ENCODE data around the gene TBC1D10A.
"Not testable (repeated sequence)": the region's sequence is repeated elsewhere in the genome, so short reads cannot be mapped to it uniquely, and the experiment has no call there.

The TBC1D10A gene

DNA sequence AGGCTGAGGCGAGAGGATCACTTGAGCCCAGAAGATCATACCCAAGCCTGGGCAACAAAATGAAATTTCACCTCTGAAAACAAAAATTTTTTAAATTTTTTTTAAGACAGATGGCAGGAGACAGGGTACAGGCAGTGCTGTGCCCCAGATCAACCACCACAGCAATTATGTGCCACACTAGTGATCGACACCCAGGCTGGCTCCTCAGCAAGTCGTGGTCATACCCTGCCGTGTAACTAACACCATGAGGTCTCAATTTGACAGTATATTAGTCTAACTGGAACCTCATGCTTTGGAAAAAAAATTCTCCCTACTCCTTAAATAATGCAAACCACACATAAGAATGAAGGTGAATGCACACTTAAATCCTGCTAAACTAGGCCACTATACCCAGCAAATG is 21.7 kb upstream of the TBC1D10A start:
- H3K27me3 ChIP-seq (replicated peaks; ENCODE audit: control insufficient read depth, insufficient read depth, low read length, poor library complexity, severe bottlenecking): no peaks in the 10 kb centered on the region
- peak overlapping the region; percentile 13 for H3K27ac ChIP-seq (ENCODE audit: insufficient read depth, low read length, poor library complexity, severe bottlenecking)
- H3K36me3 ChIP-seq (ENCODE audit: control insufficient read depth, insufficient read depth, low read length): peaks cover 91% of the 10 kb centered on the region
- DNase-seq: no peak
- no peaks in the 10 kb centered on the region for H3K9me3 ChIP-seq (ENCODE audit: control insufficient read depth, low read length)
- peaks cover 8% of the 10 kb centered on the region for H3K4me1 ChIP-seq (ENCODE audit: control insufficient read depth, insufficient read depth, low read length, poor library complexity, severe bottlenecking)
- no peak overlapping the region for H3K4me3 ChIP-seq (ENCODE audit: insufficient read depth, low read depth, low read length, poor library complexity, severe bottlenecking)

DNA sequence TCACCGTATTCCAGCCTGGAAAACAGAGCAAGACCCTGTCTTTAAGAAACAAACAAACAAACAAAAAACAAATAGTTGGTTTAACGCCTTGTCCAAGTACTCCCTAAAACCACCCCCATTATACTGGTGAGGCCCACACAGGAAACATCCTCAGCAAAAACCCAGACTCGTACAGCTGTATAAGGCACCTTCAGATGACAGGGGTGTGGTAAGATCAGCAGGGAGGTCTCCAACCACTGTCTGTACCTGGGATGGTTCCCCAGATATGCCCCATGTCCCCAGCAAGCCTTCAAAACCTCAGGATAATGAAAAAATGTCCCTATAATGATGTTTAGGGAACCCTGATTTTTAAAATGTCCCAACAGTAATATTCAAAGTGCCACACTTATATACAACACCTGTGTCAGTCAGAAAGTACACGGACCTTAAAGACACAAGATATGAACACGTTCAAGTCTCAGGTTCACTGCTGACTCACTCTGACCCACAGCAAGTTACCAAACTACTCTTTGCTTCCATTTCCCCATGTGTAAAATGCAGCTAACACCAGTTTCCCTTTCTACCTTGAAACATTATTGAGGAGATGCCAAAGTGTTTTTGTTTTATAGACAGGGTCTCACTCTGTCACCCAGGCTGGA is 20.6 kb upstream of the TBC1D10A start:
- Histone ChIP-seq H3K27ac (ENCODE audit: insufficient read depth, low read length, poor library complexity, severe bottlenecking) (no peak overlapping the region), H3K4me3 (ENCODE audit: insufficient read depth, low read depth, low read length, poor library complexity, severe bottlenecking) (no peak overlapping the region), H3K27me3 (replicated peaks; ENCODE audit: control insufficient read depth, insufficient read depth, low read length, poor library complexity, severe bottlenecking) (no peaks in the 10 kb centered on the region), H3K9me3 (ENCODE audit: control insufficient read depth, low read length) (no peaks in the 10 kb centered on the region), H3K4me1 (ENCODE audit: control insufficient read depth, insufficient read depth, low read length, poor library complexity, severe bottlenecking) (peaks cover 8% of the 10 kb centered on the region), H3K36me3 (ENCODE audit: control insufficient read depth, insufficient read depth, low read length) (peaks cover 93% of the 10 kb centered on the region)
- DNase-seq: no peak

- Histone ChIP-seq H3K27ac (ENCODE audit: insufficient read depth, low read length, poor library complexity, severe bottlenecking) (peak overlapping the region; percentile 34), H3K4me1 (ENCODE audit: control insufficient read depth, insufficient read depth, low read length, poor library complexity, severe bottlenecking) (peaks cover 4% of the 10 kb centered on the region), H3K9me3 (ENCODE audit: control insufficient read depth, low read length) (no peaks in the 10 kb centered on the region), H3K27me3 (replicated peaks; ENCODE audit: control insufficient read depth, insufficient read depth, low read length, poor library complexity, severe bottlenecking) (no peaks in the 10 kb centered on the region), H3K4me3 (ENCODE audit: insufficient read depth, low read depth, low read length, poor library complexity, severe bottlenecking) (no peak overlapping the region), H3K36me3 (ENCODE audit: control insufficient read depth, insufficient read depth, low read length) (peaks cover 96% of the 10 kb centered on the region)
- DNase-seq: no peak
Measured at GRCh38 chr22:30344447-30345200, 17.9 kb upstream of the TBC1D10A start.

- no peaks in the 10 kb centered on the region for H3K27me3 ChIP-seq (replicated peaks; ENCODE audit: control insufficient read depth, insufficient read depth, low read length, poor library complexity, severe bottlenecking)
- H3K27ac ChIP-seq (ENCODE audit: insufficient read depth, low read length, poor library complexity, severe bottlenecking): no peak overlapping the region
- H3K4me3 ChIP-seq (ENCODE audit: insufficient read depth, low read depth, low read length, poor library complexity, severe bottlenecking): no peak overlapping the region
- no peak for DNase-seq
- peaks cover 99% of the 10 kb centered on the region for H3K36me3 ChIP-seq (ENCODE audit: control insufficient read depth, insufficient read depth, low read length)
- no peaks in the 10 kb centered on the region for H3K4me1 ChIP-seq (ENCODE audit: control insufficient read depth, insufficient read depth, low read length, poor library complexity, severe bottlenecking)
- no peaks in the 10 kb centered on the region for H3K9me3 ChIP-seq (ENCODE audit: control insufficient read depth, low read length)
Measured at GRCh38 chr22:30340911-30341685, 14.4 kb upstream of the TBC1D10A start.

- Histone ChIP-seq H3K4me1 (ENCODE audit: control insufficient read depth, insufficient read depth, low read length, poor library complexity, severe bottlenecking) (no peaks in the 10 kb centered on the region), H3K27me3 (replicated peaks; ENCODE audit: control insufficient read depth, insufficient read depth, low read length, poor library complexity, severe bottlenecking) (no peaks in the 10 kb centered on the region), H3K27ac (ENCODE audit: insufficient read depth, low read length, poor library complexity, severe bottlenecking) (no peak overlapping the region), H3K4me3 (ENCODE audit: insufficient read depth, low read depth, low read length, poor library complexity, severe bottlenecking) (no peak overlapping the region), H3K9me3 (ENCODE audit: control insufficient read depth, low read length) (no peaks in the 10 kb centered on the region), H3K36me3 (ENCODE audit: control insufficient read depth, insufficient read depth, low read length) (peaks cover 99% of the 10 kb centered on the region)
- DNase-seq: no peak
Measured at GRCh38 chr22:30338802-30339201, 12.1 kb upstream of the TBC1D10A start.

DNA sequence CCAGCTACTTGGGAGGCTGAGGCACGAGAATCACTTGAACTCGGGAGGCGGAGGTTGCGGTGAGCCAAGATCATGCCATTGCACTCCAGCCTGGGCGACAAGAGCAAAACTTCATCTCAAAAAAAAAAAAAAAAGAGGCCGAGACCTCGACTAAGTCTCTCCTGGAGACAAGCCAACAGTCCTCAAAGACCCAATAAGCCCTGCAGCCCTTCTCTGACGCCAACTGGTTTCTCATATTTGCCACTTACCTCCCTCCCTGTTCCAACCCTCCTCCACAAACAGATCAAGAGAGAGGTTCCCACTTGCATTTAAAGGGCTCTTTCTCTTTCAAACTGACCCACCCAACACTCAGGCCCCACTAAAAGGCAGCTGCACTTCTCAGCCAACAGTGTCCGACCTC is 11.6 kb upstream of the TBC1D10A start:
- H3K36me3 ChIP-seq (ENCODE audit: control insufficient read depth, insufficient read depth, low read length): peaks cover 99% of the 10 kb centered on the region
- H3K4me3 ChIP-seq (ENCODE audit: insufficient read depth, low read depth, low read length, poor library complexity, severe bottlenecking); H3K4me1 ChIP-seq (ENCODE audit: control insufficient read depth, insufficient read depth, low read length, poor library complexity, severe bottlenecking); DNase-seq; H3K27ac ChIP-seq (ENCODE audit: insufficient read depth, low read length, poor library complexity, severe bottlenecking); H3K9me3 ChIP-seq (ENCODE audit: control insufficient read depth, low read length); H3K27me3 ChIP-seq (replicated peaks; ENCODE audit: control insufficient read depth, insufficient read depth, low read length, poor library complexity, severe bottlenecking): not testable (repeated sequence)

DNA sequence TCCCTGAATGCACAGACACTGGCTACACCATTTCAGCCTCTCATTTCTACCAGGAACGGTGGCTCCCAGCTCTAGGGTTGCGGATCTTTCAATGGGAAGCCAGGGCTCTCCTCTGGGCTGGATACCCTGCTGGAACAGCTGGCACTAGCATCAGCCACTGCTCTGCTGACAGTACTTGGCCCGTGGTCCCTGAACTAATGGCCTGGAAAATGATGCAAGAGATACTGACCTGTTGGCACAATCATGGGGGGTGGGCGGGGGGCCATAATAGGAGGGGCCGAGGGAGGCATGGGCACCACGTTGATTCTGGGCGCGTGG is 10.7 kb upstream of the TBC1D10A start:
- Histone ChIP-seq H3K4me3 (ENCODE audit: insufficient read depth, low read depth, low read length, poor library complexity, severe bottlenecking) (no peak overlapping the region), H3K27me3 (replicated peaks; ENCODE audit: control insufficient read depth, insufficient read depth, low read length, poor library complexity, severe bottlenecking) (no peaks in the 10 kb centered on the region), H3K4me1 (ENCODE audit: control insufficient read depth, insufficient read depth, low read length, poor library complexity, severe bottlenecking) (no peaks in the 10 kb centered on the region), H3K9me3 (ENCODE audit: control insufficient read depth, low read length) (no peaks in the 10 kb centered on the region), H3K27ac (ENCODE audit: insufficient read depth, low read length, poor library complexity, severe bottlenecking) (no peak overlapping the region), H3K36me3 (ENCODE audit: control insufficient read depth, insufficient read depth, low read length) (peaks cover 99% of the 10 kb centered on the region)
- DNase-seq: no peak

DNA sequence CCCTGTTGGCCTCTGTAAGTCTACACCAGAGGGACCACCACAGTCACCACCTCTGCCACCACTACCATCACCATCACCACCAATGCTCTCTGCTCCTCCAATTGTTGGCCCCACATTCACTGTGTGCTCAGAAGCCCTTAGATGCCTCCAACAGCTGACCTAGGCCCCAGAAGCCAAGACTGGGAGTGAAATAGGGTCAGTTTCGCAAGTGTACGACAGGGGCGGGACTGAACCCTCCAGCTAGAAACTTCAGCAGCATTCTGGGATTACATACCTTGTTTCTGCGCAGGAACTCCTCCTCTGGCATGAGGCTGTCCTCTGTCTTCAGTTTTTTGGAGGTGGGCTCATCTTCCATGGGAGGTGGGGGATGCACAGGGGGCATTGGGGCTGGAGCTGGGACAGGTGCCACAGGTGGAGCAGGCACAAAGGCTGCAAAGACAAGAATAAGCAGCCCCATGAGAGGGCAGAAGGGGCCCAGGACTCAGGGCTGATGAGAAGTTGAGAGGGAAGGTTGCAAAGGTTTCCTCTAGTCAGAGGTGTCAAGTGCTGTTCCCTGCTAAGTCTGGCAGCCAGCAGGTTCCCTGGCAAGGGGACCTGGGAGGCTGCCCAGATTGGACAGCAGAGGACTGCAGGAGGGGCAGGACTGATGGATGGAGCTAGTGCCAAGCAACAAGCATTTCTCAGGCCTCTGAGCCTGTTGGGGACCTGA is 10.2 kb upstream of the TBC1D10A start:
- Histone ChIP-seq H3K4me3 (ENCODE audit: insufficient read depth, low read depth, low read length, poor library complexity, severe bottlenecking) (no peak overlapping the region), H3K9me3 (ENCODE audit: control insufficient read depth, low read length) (no peaks in the 10 kb centered on the region), H3K36me3 (ENCODE audit: control insufficient read depth, insufficient read depth, low read length) (peaks cover 97% of the 10 kb centered on the region), H3K4me1 (ENCODE audit: control insufficient read depth, insufficient read depth, low read length, poor library complexity, severe bottlenecking) (no peaks in the 10 kb centered on the region), H3K27ac (ENCODE audit: insufficient read depth, low read length, poor library complexity, severe bottlenecking) (no peak overlapping the region), H3K27me3 (replicated peaks; ENCODE audit: control insufficient read depth, insufficient read depth, low read length, poor library complexity, severe bottlenecking) (no peaks in the 10 kb centered on the region)
- no peak for DNase-seq

GRCh38 chr22:30335236-30335635 is 8.5 kb upstream of the TBC1D10A start:
- Histone ChIP-seq H3K9me3 (ENCODE audit: control insufficient read depth, low read length) (no peaks in the 10 kb centered on the region), H3K4me3 (ENCODE audit: insufficient read depth, low read depth, low read length, poor library complexity, severe bottlenecking) (no peak overlapping the region), H3K27me3 (replicated peaks; ENCODE audit: control insufficient read depth, insufficient read depth, low read length, poor library complexity, severe bottlenecking) (no peaks in the 10 kb centered on the region), H3K36me3 (ENCODE audit: control insufficient read depth, insufficient read depth, low read length) (peaks cover 80% of the 10 kb centered on the region), H3K27ac (ENCODE audit: insufficient read depth, low read length, poor library complexity, severe bottlenecking) (no peak overlapping the region), H3K4me1 (ENCODE audit: control insufficient read depth, insufficient read depth, low read length, poor library complexity, severe bottlenecking) (no peaks in the 10 kb centered on the region)
- no peak for DNase-seq
